Activated naive CD8-positive, alpha-beta T cell treated with anti-CD3 and anti-CD28 coated beads for 36 hours (primary cell): Measurements from ENCODE around the gene MYO1F. TPM values are rescaled to one million over a fixed set of nuclear protein-coding genes. Genes with fewer than 3 reads are reported as not detected.
"Not testable (repeated sequence)": the region's sequence is repeated elsewhere in the genome, so short reads cannot be mapped to it uniquely, and the experiment has no call there.

Experiments used
- DNase-seq: peaks from one replicate; pipeline ENCODE4 v3.0.0; 2021
- H3K27ac Mint-ChIP-seq: one replicate; pipeline ENCODE4 v1.8.0; 2022; ENCODE audit warnings: mild to moderate bottlenecking, moderate library complexity, mixed read lengths
- H3K27me3 Mint-ChIP-seq: one replicate; pipeline ENCODE4 v1.8.0; 2022; ENCODE audit warnings: mild to moderate bottlenecking, mixed read lengths
- H3K36me3 Mint-ChIP-seq: one replicate; pipeline ENCODE4 v1.8.0; 2021; ENCODE audit warnings: mild to moderate bottlenecking, mixed read lengths
- H3K4me1 Mint-ChIP-seq: one replicate; pipeline ENCODE4 v1.8.0; 2021; ENCODE audit warnings: mixed read lengths
- H3K4me3 Mint-ChIP-seq: one replicate; pipeline ENCODE4 v1.8.0; 2022; ENCODE audit warnings: mild to moderate bottlenecking, moderate library complexity, mixed read lengths
- H3K9me3 Mint-ChIP-seq: one replicate; pipeline ENCODE4 v1.8.0; 2022; ENCODE audit warnings: mixed read lengths
- total RNA-seq, 2 experiments: library from RNA; stranded (reverse); gene quantifications; one replicate each; pipeline ENCODE4 v1.2.3, GENCODE V29; 2021

MYO1F gene
- total RNA-seq: 1 to 10 TPM; 4.5 to 4.8 TPM

DNA sequence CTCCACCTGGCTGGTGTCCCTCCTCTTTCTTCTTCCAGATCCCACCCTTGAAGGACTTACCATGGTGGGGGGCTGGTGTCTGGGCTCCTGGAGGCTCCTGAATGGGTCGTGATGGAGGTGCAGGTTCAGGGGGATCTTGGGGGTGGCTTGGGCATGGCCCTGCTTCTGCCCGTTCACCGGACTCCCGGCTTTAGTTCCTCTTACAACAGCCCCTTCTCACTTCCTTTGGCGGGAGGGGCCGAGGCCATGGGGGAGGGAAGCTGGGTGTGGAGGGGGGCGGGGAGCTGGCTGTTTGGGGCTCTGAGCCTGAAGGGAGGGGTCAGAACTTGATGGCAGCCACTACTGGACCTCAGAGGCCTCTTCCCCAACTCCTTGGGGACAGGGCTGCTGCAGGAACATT lies at the start of gene MYO1F:
Gene MYO1F (minus strand): TSS at position 196 of the 400 bp plus-strand sequence. CDS start 133 bp downstream, at position 63.
- no peak for DNase-seq
- H3K36me3 Mint-ChIP-seq: no peaks in the 10 kb centered on the region
- no peaks in the 10 kb centered on the region for H3K9me3 Mint-ChIP-seq
- peaks cover 36% of the 10 kb centered on the region for H3K4me1 Mint-ChIP-seq
- H3K4me3 Mint-ChIP-seq: peak within 1 kb of the TSS; percentile 72
- peak within 1 kb of the TSS; percentile 75 for H3K27ac Mint-ChIP-seq
- peaks cover 3% of the 10 kb centered on the region for H3K27me3 Mint-ChIP-seq

GRCh38 chr19:8626842-8627241 lies 49.6 kb upstream of the MYO1F start:
- Mint-ChIP-seq H3K9me3 (no peaks in the 10 kb centered on the region), H3K4me1 (no peaks in the 10 kb centered on the region), H3K27me3 (no peaks in the 10 kb centered on the region), H3K27ac (no peak overlapping the region), H3K4me3 (no peak overlapping the region), H3K36me3 (no peaks in the 10 kb centered on the region)
- DNase-seq: no peak

- DNase-seq, H3K27ac Mint-ChIP-seq, H3K27me3 Mint-ChIP-seq, H3K9me3 Mint-ChIP-seq, H3K36me3 Mint-ChIP-seq, H3K4me3 Mint-ChIP-seq, H3K4me1 Mint-ChIP-seq: not testable (repeated sequence)
These were observed 45.6 kb upstream of the MYO1F start for GRCh38 chr19:8622886-8623285.

GRCh38 chr19:8618751-8619150 lies 41.5 kb upstream of the MYO1F start:
- DNase-seq: no peak
- H3K4me3 Mint-ChIP-seq: no peak overlapping the region
- H3K4me1 Mint-ChIP-seq: peaks cover 9% of the 10 kb centered on the region
- no peaks in the 10 kb centered on the region for H3K27me3 Mint-ChIP-seq
- H3K27ac Mint-ChIP-seq: no peak overlapping the region
- no peaks in the 10 kb centered on the region for H3K36me3 Mint-ChIP-seq
- H3K9me3 Mint-ChIP-seq: no peaks in the 10 kb centered on the region

- no peaks in the 10 kb centered on the region for H3K9me3 Mint-ChIP-seq
- DNase-seq: no peak
- peaks cover 9% of the 10 kb centered on the region for H3K4me1 Mint-ChIP-seq
- no peaks in the 10 kb centered on the region for H3K27me3 Mint-ChIP-seq
- no peak overlapping the region for H3K4me3 Mint-ChIP-seq
- no peaks in the 10 kb centered on the region for H3K36me3 Mint-ChIP-seq
- H3K27ac Mint-ChIP-seq: no peak overlapping the region
These were observed 40.7 kb upstream of the MYO1F start for GRCh38 chr19:8617984-8618383.

- not testable (repeated sequence) for H3K27me3 Mint-ChIP-seq, H3K36me3 Mint-ChIP-seq, H3K27ac Mint-ChIP-seq, H3K9me3 Mint-ChIP-seq, DNase-seq, H3K4me3 Mint-ChIP-seq
- peaks cover 13% of the 10 kb centered on the region for H3K4me1 Mint-ChIP-seq
These were observed 40.1 kb upstream of the MYO1F start for GRCh38 chr19:8617325-8617724.

DNA sequence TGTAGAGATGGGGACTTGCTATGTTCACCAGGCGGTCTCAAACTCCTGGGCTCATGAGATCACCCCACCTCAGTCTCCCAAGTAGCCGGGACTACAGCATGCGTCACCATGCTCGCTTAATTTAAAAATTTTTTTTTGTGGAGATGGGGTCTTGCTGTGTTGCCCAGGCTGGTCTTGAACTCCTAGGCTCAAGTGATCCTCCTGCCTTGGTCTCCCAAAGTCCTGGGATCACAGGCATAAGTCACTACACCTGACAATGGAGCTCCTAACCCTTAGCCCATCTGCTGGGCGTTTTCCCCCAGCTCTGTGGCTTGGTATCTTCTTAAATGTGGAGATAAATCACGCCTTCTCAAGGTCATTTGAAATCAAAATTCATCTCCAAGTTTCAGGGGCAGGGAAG lies 39.6 kb upstream of the MYO1F start:
- H3K4me1 Mint-ChIP-seq: peaks cover 17% of the 10 kb centered on the region
- H3K9me3 Mint-ChIP-seq: no peaks in the 10 kb centered on the region
- H3K27ac Mint-ChIP-seq: no peak overlapping the region

GRCh38 chr19:8615813-8616596 lies 38.8 kb upstream of the MYO1F start:
- no peaks in the 10 kb centered on the region for H3K9me3 Mint-ChIP-seq
- H3K36me3 Mint-ChIP-seq: no peaks in the 10 kb centered on the region
- H3K4me3 Mint-ChIP-seq: no peak overlapping the region
- no peak overlapping the region for H3K27ac Mint-ChIP-seq
- peaks cover 18% of the 10 kb centered on the region for H3K4me1 Mint-ChIP-seq
- peak; percentile 57 for DNase-seq
- H3K27me3 Mint-ChIP-seq: no peaks in the 10 kb centered on the region

More for the DNA sequence above, 39.6 kb upstream of the MYO1F start:
- DNase-seq: no peak
- H3K36me3 Mint-ChIP-seq: no peaks in the 10 kb centered on the region
- H3K4me3 Mint-ChIP-seq: no peak overlapping the region
- no peaks in the 10 kb centered on the region for H3K27me3 Mint-ChIP-seq

DNA sequence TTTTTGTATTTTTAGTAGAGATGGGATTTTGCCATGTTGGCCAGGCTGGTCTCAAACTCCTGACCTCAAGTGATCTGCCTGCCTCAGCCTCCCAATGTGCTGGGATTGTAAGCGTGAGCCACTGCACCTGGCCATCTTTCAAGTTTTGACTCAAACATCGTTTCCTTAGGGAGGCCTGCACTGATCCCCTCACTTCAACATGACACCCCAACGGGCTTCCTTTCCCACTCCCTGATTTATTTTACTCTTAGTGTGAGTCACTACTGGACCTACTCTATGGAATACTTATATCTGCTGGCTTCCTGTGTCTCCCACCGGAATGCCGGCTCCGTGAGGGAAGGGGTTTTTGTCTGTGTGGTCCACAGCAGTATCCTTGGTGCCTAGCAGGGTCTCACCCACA lies 37.8 kb upstream of the MYO1F start:
- no peak overlapping the region for H3K27ac Mint-ChIP-seq

GRCh38 chr19:8614455-8614854 lies 37.2 kb upstream of the MYO1F start:
- Mint-ChIP-seq H3K27ac (no peak overlapping the region), H3K4me1 (peaks cover 26% of the 10 kb centered on the region), H3K36me3 (no peaks in the 10 kb centered on the region), H3K4me3 (no peak overlapping the region), H3K9me3 (no peaks in the 10 kb centered on the region), H3K27me3 (no peaks in the 10 kb centered on the region)
- no peak for DNase-seq

More for the DNA sequence above, 37.8 kb upstream of the MYO1F start:
- no peak for DNase-seq
- no peaks in the 10 kb centered on the region for H3K36me3 Mint-ChIP-seq
- H3K27me3 Mint-ChIP-seq: no peaks in the 10 kb centered on the region
- H3K4me1 Mint-ChIP-seq: peaks cover 21% of the 10 kb centered on the region
- no peak overlapping the region for H3K4me3 Mint-ChIP-seq
- H3K9me3 Mint-ChIP-seq: no peaks in the 10 kb centered on the region

DNA sequence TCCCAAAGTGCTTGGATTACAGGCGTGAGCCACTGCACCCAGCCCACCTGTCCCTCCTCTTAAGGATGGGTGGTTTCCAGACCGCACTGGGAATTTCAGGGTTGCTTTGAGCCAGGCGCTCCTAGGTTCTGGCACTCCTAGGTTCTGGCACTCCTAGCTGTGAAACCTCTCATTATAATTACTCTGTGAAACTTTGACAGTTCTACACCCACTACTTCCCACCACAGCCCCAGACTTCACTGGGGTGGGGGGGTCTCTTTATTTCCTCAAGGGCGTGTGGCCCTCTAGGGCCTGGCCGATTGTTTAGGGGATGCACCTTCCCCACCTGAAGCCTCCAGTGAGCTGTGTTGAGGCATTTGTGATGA lies 35.5 kb upstream of the MYO1F start:
- Mint-ChIP-seq H3K36me3 (no peaks in the 10 kb centered on the region), H3K27me3 (no peaks in the 10 kb centered on the region), H3K9me3 (no peaks in the 10 kb centered on the region), H3K27ac (peak overlapping the region; percentile 36), H3K4me3 (no peak overlapping the region), H3K4me1 (peaks cover 28% of the 10 kb centered on the region)
- peak; percentile 37 for DNase-seq

DNA sequence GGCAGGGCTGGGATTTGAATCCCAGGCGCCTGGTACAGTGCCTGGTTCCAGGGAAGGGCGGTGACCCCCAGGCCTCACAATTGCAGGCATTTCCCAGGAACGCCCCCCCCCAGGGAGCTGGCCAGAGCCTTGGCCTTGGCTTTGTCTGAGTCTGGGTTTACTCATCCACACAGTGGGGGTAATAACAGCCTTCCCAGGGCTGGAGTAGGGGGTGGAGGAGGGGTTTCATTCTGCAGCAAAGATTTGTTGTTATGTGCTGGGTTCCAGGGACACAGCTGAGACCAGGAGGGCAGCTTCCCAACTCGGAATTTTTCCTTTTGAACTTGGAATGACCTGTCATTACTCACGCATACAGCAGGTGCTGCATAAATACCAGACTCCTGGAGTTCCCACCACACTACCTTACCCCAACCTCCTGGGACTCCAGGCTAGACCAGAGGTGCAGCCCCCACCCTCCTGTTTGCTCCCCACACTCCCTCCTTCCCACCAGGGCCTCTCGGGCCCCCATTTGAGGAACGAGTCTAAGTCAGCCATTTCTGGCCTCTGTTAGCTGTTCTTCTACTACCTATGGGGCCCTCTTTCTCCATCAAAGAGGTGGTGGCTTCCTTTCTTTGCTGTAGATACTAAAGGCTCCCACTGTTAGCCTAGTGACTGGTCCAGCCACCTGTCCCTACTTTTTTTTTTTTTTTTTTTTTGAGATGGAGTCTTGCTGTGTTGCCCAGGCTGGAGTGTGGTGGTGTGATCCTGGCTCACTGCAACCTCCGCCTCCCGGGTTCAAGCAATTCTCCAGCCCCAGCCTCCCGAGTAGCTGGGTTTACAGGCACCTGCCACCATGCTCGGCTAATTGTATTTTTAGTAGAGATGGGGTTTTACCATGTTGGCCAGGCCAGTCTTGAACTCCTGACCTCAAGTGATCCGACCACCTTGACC lies 34.9 kb upstream of the MYO1F start:
- peaks cover 28% of the 10 kb centered on the region for H3K4me1 Mint-ChIP-seq
- H3K27ac Mint-ChIP-seq: peak overlapping the region; percentile 56
- no peaks in the 10 kb centered on the region for H3K27me3 Mint-ChIP-seq
- no peak for DNase-seq
- H3K9me3 Mint-ChIP-seq: no peaks in the 10 kb centered on the region
- H3K4me3 Mint-ChIP-seq: peak overlapping the region; percentile 50
- no peaks in the 10 kb centered on the region for H3K36me3 Mint-ChIP-seq

DNA sequence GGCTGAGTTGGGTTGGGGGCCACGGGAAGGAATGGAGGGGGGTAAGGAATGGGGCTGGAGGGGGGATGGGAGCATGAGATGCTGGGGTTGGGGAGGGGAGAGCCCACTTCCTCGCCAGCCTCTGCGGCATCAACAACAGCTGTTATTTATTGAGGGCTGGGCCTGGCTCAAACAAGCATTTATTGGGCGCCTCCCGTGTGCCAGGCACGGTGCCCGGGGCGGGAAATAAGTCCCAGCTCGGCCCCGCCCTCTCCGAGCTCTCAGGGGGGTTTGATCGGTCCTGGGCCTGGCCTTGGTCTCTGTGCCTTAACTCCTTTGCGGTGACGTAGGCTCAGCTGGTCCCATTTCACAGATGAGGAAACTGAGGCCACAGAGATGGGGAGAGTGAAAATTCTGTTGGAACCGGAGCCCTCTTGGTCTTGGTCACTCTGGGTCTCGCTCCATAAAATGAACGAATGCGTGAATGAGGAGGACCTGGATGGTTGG lies 34.2 kb upstream of the MYO1F start:
- H3K27ac Mint-ChIP-seq: no peak overlapping the region
- DNase-seq: peak; percentile 24
- H3K27me3 Mint-ChIP-seq: no peaks in the 10 kb centered on the region
- H3K4me3 Mint-ChIP-seq: peak overlapping the region; percentile 37
- H3K36me3 Mint-ChIP-seq: peaks cover 5% of the 10 kb centered on the region
- H3K9me3 Mint-ChIP-seq: no peaks in the 10 kb centered on the region
- H3K4me1 Mint-ChIP-seq: peaks cover 28% of the 10 kb centered on the region

GRCh38 chr19:8610936-8611300 lies 33.7 kb upstream of the MYO1F start:
- Mint-ChIP-seq H3K4me1 (peaks cover 28% of the 10 kb centered on the region), H3K36me3 (peaks cover 6% of the 10 kb centered on the region), H3K27ac (no peak overlapping the region), H3K27me3 (no peaks in the 10 kb centered on the region), H3K4me3 (no peak overlapping the region), H3K9me3 (no peaks in the 10 kb centered on the region)
- no peak for DNase-seq
